VCaP (cell line): ENCODE measurements around the gene COL5A1.

Source experiments
- H3K27ac ChIP-seq: fragments of 450-650 bp; 2 replicates; pipeline ENCODE4 v1.5.1; 2017
- CTCF ChIP-seq: fragments of 450-650 bp; conservative IDR thresholded peaks from 2 replicates; pipeline ENCODE4 v1.5.1; 2017; ENCODE audit warnings: mild to moderate bottlenecking, moderate library complexity

Gene COL5A1

GRCh38 chr9:134671341-134672113 is 29.9 kb downstream of the COL5A1 start:
- no peak overlapping the region for H3K27ac ChIP-seq
- TF ChIP-seq CTCF: no peak

GRCh38 chr9:134676361-134676760 is 34.8 kb downstream of the COL5A1 start:
- H3K27ac ChIP-seq: peak overlapping the region; percentile 0; the same call in 1 of the 2 replicates
- no peak for TF ChIP-seq CTCF

GRCh38 chr9:134676886-134677285 is 35.3 kb downstream of the COL5A1 start:
- H3K27ac ChIP-seq: no peak overlapping the region
- TF ChIP-seq CTCF: no peak

GRCh38 chr9:134677743-134678142 is 36.1 kb downstream of the COL5A1 start:
- TF ChIP-seq CTCF: no peak

GRCh38 chr9:134678206-134678605 is 36.6 kb downstream of the COL5A1 start:
- no peak overlapping the region for H3K27ac ChIP-seq
- TF ChIP-seq CTCF: no peak

More at GRCh38 chr9:134677743-134678142, 36.1 kb downstream of the COL5A1 start:
- H3K27ac ChIP-seq: no peak overlapping the region

GRCh38 chr9:134678666-134679443 is 37.3 kb downstream of the COL5A1 start:
- TF ChIP-seq CTCF: no peak
- no peak overlapping the region for H3K27ac ChIP-seq

- no peak for TF ChIP-seq CTCF
- no peak overlapping the region for H3K27ac ChIP-seq
These were observed 38.2 kb downstream of the COL5A1 start for GRCh38 chr9:134679616-134680392.
